Stimulated activated naive CD8-positive, alpha-beta T cell treated with anti-CD3 and anti-CD28 coated beads, Interleukin-15, Interleukin-2, amounts not matched to agents 100 ng/mL and 50 ng/mL, for 24 hours (primary cell): ENCODE data around the gene CDCA7.
"Not testable (repeated sequence)": the region's sequence is repeated elsewhere in the genome, so short reads cannot be mapped to it uniquely, and the experiment has no call there.

Source experiments
- H3K27ac Mint-ChIP-seq: one replicate; pipeline ENCODE4 v1.8.0; 2021; ENCODE audit warnings: mild to moderate bottlenecking, mixed read lengths
- H3K27me3 Mint-ChIP-seq: one replicate; pipeline ENCODE4 v1.8.0; 2021; ENCODE audit warnings: mixed read lengths
- H3K36me3 Mint-ChIP-seq: one replicate; pipeline ENCODE4 v1.8.0; 2021; ENCODE audit warnings: low read depth, mixed read lengths
- H3K4me1 Mint-ChIP-seq: one replicate; pipeline ENCODE4 v1.8.0; 2021; ENCODE audit warnings: low read depth, mixed read lengths
- H3K4me3 Mint-ChIP-seq: one replicate; pipeline ENCODE4 v1.8.0; 2021; ENCODE audit warnings: mild to moderate bottlenecking, mixed read lengths
- H3K9me3 Mint-ChIP-seq: one replicate; pipeline ENCODE4 v1.8.0; 2021; ENCODE audit warnings: mixed read lengths

Gene CDCA7

GRCh38 chr2:173351879-173352278 is 2.8 kb upstream of the CDCA7 start:
- peaks cover 49% of the 10 kb centered on the region for H3K27me3 Mint-ChIP-seq
- H3K36me3 Mint-ChIP-seq: peaks cover 10% of the 10 kb centered on the region
- H3K27ac Mint-ChIP-seq: no peak overlapping the region
- H3K9me3 Mint-ChIP-seq: no peaks in the 10 kb centered on the region
- no peak overlapping the region for H3K4me3 Mint-ChIP-seq
- H3K4me1 Mint-ChIP-seq: peaks cover 27% of the 10 kb centered on the region

GRCh38 chr2:173353556-173353955 is 1.1 kb upstream of the CDCA7 start:
- H3K27me3 Mint-ChIP-seq: peaks cover 49% of the 10 kb centered on the region
- H3K4me3 Mint-ChIP-seq: peak overlapping the region; percentile 89
- H3K4me1 Mint-ChIP-seq: peaks cover 36% of the 10 kb centered on the region
- peaks cover 20% of the 10 kb centered on the region for H3K36me3 Mint-ChIP-seq
- H3K27ac Mint-ChIP-seq: peak overlapping the region; percentile 39
- no peaks in the 10 kb centered on the region for H3K9me3 Mint-ChIP-seq

- peak overlapping the region; percentile 89 for H3K4me3 Mint-ChIP-seq
- peak overlapping the region; percentile 94 for H3K27ac Mint-ChIP-seq
- peaks cover 25% of the 10 kb centered on the region for H3K36me3 Mint-ChIP-seq
- H3K4me1 Mint-ChIP-seq: peaks cover 42% of the 10 kb centered on the region
- peaks cover 49% of the 10 kb centered on the region for H3K27me3 Mint-ChIP-seq
- no peaks in the 10 kb centered on the region for H3K9me3 Mint-ChIP-seq
Observed at GRCh38 chr2:173354073-173354581, 545 bp upstream of the CDCA7 start.

GRCh38 chr2:173355132-173355865 is 627 bp downstream of the CDCA7 start:
- H3K36me3 Mint-ChIP-seq: peaks cover 37% of the 10 kb centered on the region
- H3K4me3 Mint-ChIP-seq: peak overlapping the region; percentile 89
- peaks cover 43% of the 10 kb centered on the region for H3K27me3 Mint-ChIP-seq
- H3K9me3 Mint-ChIP-seq: no peaks in the 10 kb centered on the region
- peaks cover 49% of the 10 kb centered on the region for H3K4me1 Mint-ChIP-seq
- H3K27ac Mint-ChIP-seq: peak overlapping the region; percentile 81

GRCh38 chr2:173355866-173356508 is 1.3 kb downstream of the CDCA7 start:
- Mint-ChIP-seq H3K9me3 (no peaks in the 10 kb centered on the region), H3K27me3 (peaks cover 38% of the 10 kb centered on the region), H3K4me1 (peaks cover 49% of the 10 kb centered on the region), H3K4me3 (peak overlapping the region; percentile 89), H3K36me3 (peaks cover 43% of the 10 kb centered on the region), H3K27ac (peak overlapping the region; percentile 81)

- peaks cover 25% of the 10 kb centered on the region for H3K27me3 Mint-ChIP-seq
- peaks cover 51% of the 10 kb centered on the region for H3K36me3 Mint-ChIP-seq
- H3K9me3 Mint-ChIP-seq: no peaks in the 10 kb centered on the region
- H3K27ac Mint-ChIP-seq: no peak overlapping the region
- H3K4me3 Mint-ChIP-seq: no peak overlapping the region
- peaks cover 49% of the 10 kb centered on the region for H3K4me1 Mint-ChIP-seq
Observed at GRCh38 chr2:173357346-173357745, 2.7 kb downstream of the CDCA7 start.

- Mint-ChIP-seq H3K27me3 (peaks cover 13% of the 10 kb centered on the region), H3K9me3 (no peaks in the 10 kb centered on the region), H3K36me3 (peaks cover 61% of the 10 kb centered on the region), H3K4me3 (no peak overlapping the region), H3K4me1 (peaks cover 44% of the 10 kb centered on the region), H3K27ac (no peak overlapping the region)
Observed at GRCh38 chr2:173358616-173359015, 3.9 kb downstream of the CDCA7 start.

- H3K27me3 Mint-ChIP-seq: peaks cover 7% of the 10 kb centered on the region
- H3K4me1 Mint-ChIP-seq: peaks cover 37% of the 10 kb centered on the region
- H3K9me3 Mint-ChIP-seq: no peaks in the 10 kb centered on the region
- peaks cover 67% of the 10 kb centered on the region for H3K36me3 Mint-ChIP-seq
- no peak overlapping the region for H3K4me3 Mint-ChIP-seq
- no peak overlapping the region for H3K27ac Mint-ChIP-seq
Observed at GRCh38 chr2:173359231-173359630, 4.6 kb downstream of the CDCA7 start.

GRCh38 chr2:173370198-173370597 is 15.5 kb downstream of the CDCA7 start:
- H3K9me3 Mint-ChIP-seq: no peaks in the 10 kb centered on the region
- H3K27ac Mint-ChIP-seq: no peak overlapping the region
- H3K27me3 Mint-ChIP-seq: no peaks in the 10 kb centered on the region
- peaks cover 54% of the 10 kb centered on the region for H3K36me3 Mint-ChIP-seq
- H3K4me3 Mint-ChIP-seq: no peak overlapping the region
- peaks cover 26% of the 10 kb centered on the region for H3K4me1 Mint-ChIP-seq

GRCh38 chr2:173371023-173371422 is 16.4 kb downstream of the CDCA7 start:
- no peaks in the 10 kb centered on the region for H3K9me3 Mint-ChIP-seq
- no peak overlapping the region for H3K4me3 Mint-ChIP-seq
- no peak overlapping the region for H3K27ac Mint-ChIP-seq
- peaks cover 47% of the 10 kb centered on the region for H3K36me3 Mint-ChIP-seq
- no peaks in the 10 kb centered on the region for H3K27me3 Mint-ChIP-seq
- H3K4me1 Mint-ChIP-seq: peaks cover 26% of the 10 kb centered on the region

- H3K27ac Mint-ChIP-seq: no peak overlapping the region
- no peak overlapping the region for H3K4me3 Mint-ChIP-seq
- peaks cover 24% of the 10 kb centered on the region for H3K36me3 Mint-ChIP-seq
- no peaks in the 10 kb centered on the region for H3K9me3 Mint-ChIP-seq
- H3K27me3 Mint-ChIP-seq: no peaks in the 10 kb centered on the region
- H3K4me1 Mint-ChIP-seq: peaks cover 26% of the 10 kb centered on the region
Observed at GRCh38 chr2:173373290-173373689, 18.6 kb downstream of the CDCA7 start.

- no peaks in the 10 kb centered on the region for H3K9me3 Mint-ChIP-seq
- no peak overlapping the region for H3K27ac Mint-ChIP-seq
- H3K4me3 Mint-ChIP-seq: no peak overlapping the region
- peaks cover 23% of the 10 kb centered on the region for H3K4me1 Mint-ChIP-seq
- peaks cover 12% of the 10 kb centered on the region for H3K36me3 Mint-ChIP-seq
- no peaks in the 10 kb centered on the region for H3K27me3 Mint-ChIP-seq
Observed at GRCh38 chr2:173374634-173375033, 20.0 kb downstream of the CDCA7 start.

- H3K27ac Mint-ChIP-seq: not testable (repeated sequence)
Observed at GRCh38 chr2:173385534-173385933, 30.9 kb downstream of the CDCA7 start.

GRCh38 chr2:173386021-173386737 is 31.5 kb downstream of the CDCA7 start:
- no peaks in the 10 kb centered on the region for H3K36me3 Mint-ChIP-seq
- H3K4me1 Mint-ChIP-seq: no peaks in the 10 kb centered on the region
- no peaks in the 10 kb centered on the region for H3K9me3 Mint-ChIP-seq
- H3K27me3 Mint-ChIP-seq: no peaks in the 10 kb centered on the region
- no peak overlapping the region for H3K4me3 Mint-ChIP-seq
- no peak overlapping the region for H3K27ac Mint-ChIP-seq

More at GRCh38 chr2:173385534-173385933, 30.9 kb downstream of the CDCA7 start:
- H3K27me3 Mint-ChIP-seq, H3K4me3 Mint-ChIP-seq, H3K4me1 Mint-ChIP-seq, H3K36me3 Mint-ChIP-seq, H3K9me3 Mint-ChIP-seq: not testable (repeated sequence)

GRCh38 chr2:173386738-173387065 is 32.0 kb downstream of the CDCA7 start:
- Mint-ChIP-seq H3K9me3 (no peaks in the 10 kb centered on the region), H3K4me1 (no peaks in the 10 kb centered on the region), H3K36me3 (no peaks in the 10 kb centered on the region), H3K27ac (no peak overlapping the region), H3K27me3 (no peaks in the 10 kb centered on the region), H3K4me3 (no peak overlapping the region)
